A673 (cell line): ENCODE measurements around the gene MAMDC2.

Experiments
- EZH2 ChIP-seq: fragments of 200-600 bp; sonication (generic); IDR thresholded peaks from 2 replicates; pipeline ENCODE4 v1.6.1; 2017; ENCODE audit warnings: borderline replicate concordance, low read depth, mild to moderate bottlenecking, mixed read lengths, antibody characterized with exemption, low read length; ENCODE audit not compliant: poor library complexity, severe bottlenecking
- TF ChIP-seq, protein P1 (sequence below): fragments of 300-800, 200-600 bp; sonication (generic); conservative IDR thresholded peaks from 2 replicates; pipeline ENCODE4 v1.5.1; 2017; ENCODE audit warnings: low read depth, mild to moderate bottlenecking, antibody characterized with exemption, low read length, moderate library complexity, mixed read lengths

GRCh38 chr9:70119786-70120185 is 76.1 kb downstream of the MAMDC2 start:
- TF ChIP-seq, protein P1, sequence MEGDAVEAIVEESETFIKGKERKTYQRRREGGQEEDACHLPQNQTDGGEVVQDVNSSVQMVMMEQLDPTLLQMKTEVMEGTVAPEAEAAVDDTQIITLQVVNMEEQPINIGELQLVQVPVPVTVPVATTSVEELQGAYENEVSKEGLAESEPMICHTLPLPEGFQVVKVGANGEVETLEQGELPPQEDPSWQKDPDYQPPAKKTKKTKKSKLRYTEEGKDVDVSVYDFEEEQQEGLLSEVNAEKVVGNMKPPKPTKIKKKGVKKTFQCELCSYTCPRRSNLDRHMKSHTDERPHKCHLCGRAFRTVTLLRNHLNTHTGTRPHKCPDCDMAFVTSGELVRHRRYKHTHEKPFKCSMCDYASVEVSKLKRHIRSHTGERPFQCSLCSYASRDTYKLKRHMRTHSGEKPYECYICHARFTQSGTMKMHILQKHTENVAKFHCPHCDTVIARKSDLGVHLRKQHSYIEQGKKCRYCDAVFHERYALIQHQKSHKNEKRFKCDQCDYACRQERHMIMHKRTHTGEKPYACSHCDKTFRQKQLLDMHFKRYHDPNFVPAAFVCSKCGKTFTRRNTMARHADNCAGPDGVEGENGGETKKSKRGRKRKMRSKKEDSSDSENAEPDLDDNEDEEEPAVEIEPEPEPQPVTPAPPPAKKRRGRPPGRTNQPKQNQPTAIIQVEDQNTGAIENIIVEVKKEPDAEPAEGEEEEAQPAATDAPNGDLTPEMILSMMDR = no peak
- TF ChIP-seq EZH2 = no peak
